Calu3 (cell line): ENCODE data around the gene WDFY2. TPM values are rescaled to one million over a fixed set of nuclear protein-coding genes. Genes with fewer than 3 reads are reported as not detected.

Experiments
- BruUV-seq: library from RNA; stranded (reverse); fragments of 400-500 nt; replicated peaks from 2 replicates; lab custom pipeline; 2021; lab: Mats Ljungman, UMichigan
- CTCF ChIA-PET: fragments of 300-600 bp; sonication (Branson Sonifier 250); formaldehyde crosslinking; loops from one replicate; lab custom pipeline; 2022; ENCODE audit warnings: antibody characterized with exemption; lab: Charles Lee
- DNase-seq: peaks from one replicate; pipeline ENCODE4 v3.0.0; 2022
- H3K27ac Mint-ChIP-seq: one replicate; pipeline ENCODE4 v1.8.0; 2022; ENCODE audit warnings: mixed read lengths; ENCODE audit not compliant: unreplicated experiment
- H3K27me3 Mint-ChIP-seq: one replicate; pipeline ENCODE4 v1.8.0; 2022; ENCODE audit warnings: mixed read lengths; ENCODE audit not compliant: unreplicated experiment
- H3K36me3 Mint-ChIP-seq: one replicate; pipeline ENCODE4 v1.8.0; 2022; ENCODE audit warnings: mild to moderate bottlenecking, moderate library complexity, mixed read lengths; ENCODE audit not compliant: insufficient read depth, unreplicated experiment
- H3K4me1 Mint-ChIP-seq: one replicate; pipeline ENCODE4 v1.8.0; 2022; ENCODE audit warnings: mild to moderate bottlenecking, low read depth, mixed read lengths; ENCODE audit not compliant: unreplicated experiment
- H3K4me3 Mint-ChIP-seq: one replicate; pipeline ENCODE4 v1.8.0; 2022; ENCODE audit warnings: mild to moderate bottlenecking, low read depth, moderate library complexity, mixed read lengths; ENCODE audit not compliant: unreplicated experiment
- H3K9me3 Mint-ChIP-seq: one replicate; pipeline ENCODE4 v1.8.0; 2022; ENCODE audit warnings: low read depth, mixed read lengths; ENCODE audit not compliant: unreplicated experiment
- intact Hi-C: fragments of 100-400 bp; cut with micrococcal nuclease; formaldehyde crosslinking; loops from one replicate; pipeline ENCODE4 v1.10.0; 2022; ENCODE audit not compliant: unreplicated experiment
- microRNA-seq: library from miRNA; unstranded; fragments of <30 nt; microRNA quantifications from one replicate; pipeline ENCODE4 v1.2.0, GENCODE V29; 2022
- total RNA-seq: library from RNA; stranded (reverse); gene quantifications from 2 replicates; pipeline ENCODE4 v1.2.3, GENCODE V29; 2022
- TF ChIP-seq, protein P1 (sequence below): fragments of 200-600 bp; IDR thresholded peaks from one replicate; pipeline ENCODE4 v1.8.0; 2022; ENCODE audit warnings: antibody characterized with exemption; ENCODE audit not compliant: unreplicated experiment

The WDFY2 gene
- total RNA-seq, 1 experiment from 2014 or later = 5.9 TPM

DNA sequence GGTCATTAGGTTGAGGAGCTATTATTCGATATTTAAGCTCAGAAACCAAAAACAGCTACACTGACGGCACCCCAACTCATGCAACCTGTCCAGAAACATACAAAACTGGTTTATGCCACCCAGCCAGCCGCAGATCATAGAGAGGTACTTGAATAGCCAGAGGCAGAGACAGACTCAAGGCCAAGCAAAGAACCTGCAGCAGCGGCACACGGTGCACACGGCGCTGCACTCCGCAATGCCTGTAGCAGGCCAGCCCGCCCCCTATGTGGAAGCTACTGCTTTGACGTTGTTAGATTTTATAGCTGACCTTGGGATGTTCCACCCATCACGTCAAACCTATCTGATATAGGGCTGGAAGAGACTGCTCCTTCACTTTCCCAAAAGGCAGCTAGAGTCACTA is 231.6 kb downstream of the WDFY2 start:
- peaks cover 49% of the 10 kb centered on the region for H3K27me3 Mint-ChIP-seq
- BruUV-seq = no TSS peak
- no peaks in the 10 kb centered on the region for H3K4me1 Mint-ChIP-seq
- no peak for DNase-seq
- intact Hi-C loops = loop anchor here (1.0 to 2.0 kb wide), 2 partner anchors 311 to 385 kb away; no protein-coding TSS in a partner anchor
- no peaks in the 10 kb centered on the region for H3K36me3 Mint-ChIP-seq
- H3K9me3 Mint-ChIP-seq = no peaks in the 10 kb centered on the region
- H3K4me3 Mint-ChIP-seq = no peak overlapping the region
- CTCF ChIA-PET = interaction anchor here (1.3 to 2.0 kb wide), 2 partner anchors 312 to 313 kb away, joined by 4 to 6 read pairs; partner anchors contain the start of gene NEK5
- no peak overlapping the region for H3K27ac Mint-ChIP-seq
- TF ChIP-seq, protein P1, sequence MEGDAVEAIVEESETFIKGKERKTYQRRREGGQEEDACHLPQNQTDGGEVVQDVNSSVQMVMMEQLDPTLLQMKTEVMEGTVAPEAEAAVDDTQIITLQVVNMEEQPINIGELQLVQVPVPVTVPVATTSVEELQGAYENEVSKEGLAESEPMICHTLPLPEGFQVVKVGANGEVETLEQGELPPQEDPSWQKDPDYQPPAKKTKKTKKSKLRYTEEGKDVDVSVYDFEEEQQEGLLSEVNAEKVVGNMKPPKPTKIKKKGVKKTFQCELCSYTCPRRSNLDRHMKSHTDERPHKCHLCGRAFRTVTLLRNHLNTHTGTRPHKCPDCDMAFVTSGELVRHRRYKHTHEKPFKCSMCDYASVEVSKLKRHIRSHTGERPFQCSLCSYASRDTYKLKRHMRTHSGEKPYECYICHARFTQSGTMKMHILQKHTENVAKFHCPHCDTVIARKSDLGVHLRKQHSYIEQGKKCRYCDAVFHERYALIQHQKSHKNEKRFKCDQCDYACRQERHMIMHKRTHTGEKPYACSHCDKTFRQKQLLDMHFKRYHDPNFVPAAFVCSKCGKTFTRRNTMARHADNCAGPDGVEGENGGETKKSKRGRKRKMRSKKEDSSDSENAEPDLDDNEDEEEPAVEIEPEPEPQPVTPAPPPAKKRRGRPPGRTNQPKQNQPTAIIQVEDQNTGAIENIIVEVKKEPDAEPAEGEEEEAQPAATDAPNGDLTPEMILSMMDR = no peak

GRCh38 chr13:51816604-51817249 is 232.5 kb downstream of the WDFY2 start:
- no TSS peak for BruUV-seq
- intact Hi-C loops = no loop called here
- H3K9me3 Mint-ChIP-seq = no peaks in the 10 kb centered on the region
- TF ChIP-seq, protein P1 = no peak
- H3K36me3 Mint-ChIP-seq = no peaks in the 10 kb centered on the region
- H3K4me3 Mint-ChIP-seq = no peak overlapping the region
- no peaks in the 10 kb centered on the region for H3K4me1 Mint-ChIP-seq
- H3K27me3 Mint-ChIP-seq = peaks cover 57% of the 10 kb centered on the region
- CTCF ChIA-PET = no interaction called here
- DNase-seq = no peak
- no peak overlapping the region for H3K27ac Mint-ChIP-seq

Small RNAs within 50 kb of the gene (microRNA-seq; reads per million reads assigned to microRNA genes)
- not detected for gene MIR4703

Other genes with a start within 250 kb of the WDFY2 start
- gene SERPINE3, start 244.8 kb upstream of the WDFY2 start, total RNA-seq = not detected in 2 replicates
- 25.3 and 27.1 TPM in 2 replicates for gene INTS6, start 131.4 kb upstream of the WDFY2 start, total RNA-seq
- 8.1 and 8.4 TPM in 2 replicates for gene DHRS12, start 219.7 kb downstream of the WDFY2 start, total RNA-seq